GM12878 (cell line): ENCODE results near the gene CREB3L4. TPM values are rescaled to one million over a fixed set of nuclear protein-coding genes. Genes with fewer than 3 reads are reported as not detected.

ENCODE experiments used
- ASH2L ChIP-seq: fragments of 300-600, 200-600 bp; sonication (generic); IDR thresholded peaks from 2 replicates; pipeline ENCODE4 v1.6.1; 2017; ENCODE audit warnings: low read depth, mild to moderate bottlenecking, borderline replicate concordance
- CEBPB ChIP-seq, 2 experiments: fragments of 150-350 bp in 1 of 2; IDR thresholded peaks; 2 replicates each; pipeline ENCODE4 v1.6.1; 2012 to 2014; ENCODE audit warnings: low read depth in 2 of 2, low read length in 2 of 2, borderline replicate concordance in 1 of 2, inconsistent platforms in 1 of 2
- CHD2 ChIP-seq: IDR thresholded peaks from 2 replicates; pipeline ENCODE4 v1.6.1; 2011; ENCODE audit warnings: low read depth, low read length, improper control_type of control experiment, borderline replicate concordance
- EP300 ChIP-seq, 2 experiments: fragments of 150-350 bp in 1 of 2; IDR thresholded peaks; 2 replicates each; pipeline ENCODE4 v1.6.1; 2011 to 2012; ENCODE audit warnings: low read depth in 2 of 2, low read length in 2 of 2, borderline replicate concordance in 1 of 2, improper control_type of control experiment in 1 of 2, inconsistent platforms in 1 of 2; ENCODE audit not compliant: control insufficient read depth in 1 of 2
- ETV6 ChIP-seq, 2 experiments: fragments of 450-650 bp in 1 of 2; IDR thresholded peaks in 1 of 2; conservative IDR thresholded peaks in 1 of 2; 2 replicates each; pipeline ENCODE4 v1.6.1; 2014; ENCODE audit warnings: antibody characterized with exemption in 1 of 2, borderline replicate concordance in 1 of 2, low read depth in 1 of 2, mild to moderate bottlenecking in 1 of 2, moderate library complexity in 1 of 2
- IKZF1 ChIP-seq: fragments of 450-650 bp; conservative IDR thresholded peaks from 2 replicates; pipeline ENCODE4 v1.6.1; 2017; ENCODE audit warnings: antibody characterized with exemption, mild to moderate bottlenecking
- MTA3 ChIP-seq: IDR thresholded peaks from 2 replicates; pipeline ENCODE4 v1.6.1; 2012; ENCODE audit warnings: low read length, inconsistent platforms, borderline replicate concordance
- NR2C2 ChIP-seq: IDR thresholded peaks from 2 replicates; pipeline ENCODE4 v1.6.1; 2011; ENCODE audit warnings: borderline replicate concordance, low read depth; ENCODE audit not compliant: control insufficient read depth, insufficient read length
- NRF1 ChIP-seq: conservative IDR thresholded peaks from 2 replicates; pipeline ENCODE4 v1.6.1; 2011; ENCODE audit warnings: mild to moderate bottlenecking, low read depth, low read length, improper control_type of control experiment
- PML ChIP-seq: IDR thresholded peaks from 2 replicates; pipeline ENCODE4 v1.6.1; 2012; ENCODE audit warnings: low read length, inconsistent platforms
- RAD21 ChIP-seq: IDR thresholded peaks from 2 replicates; pipeline ENCODE4 v1.6.1; 2011; ENCODE audit warnings: mild to moderate bottlenecking, low read depth, low read length, moderate library complexity; ENCODE audit not compliant: insufficient read depth
- RAD51 ChIP-seq: fragments of 450-650 bp; IDR thresholded peaks from 2 replicates; pipeline ENCODE4 v1.6.1; 2016; ENCODE audit warnings: moderate library complexity, mild to moderate bottlenecking, inconsistent platforms
- RBBP5 ChIP-seq: fragments of 200-600 bp; sonication (generic); conservative IDR thresholded peaks from 2 replicates; pipeline ENCODE4 v1.6.1; 2016
- SIN3A ChIP-seq: IDR thresholded peaks from 2 replicates; pipeline ENCODE4 v1.6.1; 2012; ENCODE audit warnings: low read depth, low read length, improper control_type of control experiment
- SMC3 ChIP-seq: IDR thresholded peaks from 2 replicates; pipeline ENCODE4 v1.6.1; 2011; ENCODE audit warnings: low read length, improper control_type of control experiment, borderline replicate concordance
- SREBF1 ChIP-seq: IDR thresholded peaks from 2 replicates; pipeline ENCODE4 v1.6.1; 2012; ENCODE audit warnings: mild to moderate bottlenecking, low read length
- SUZ12 ChIP-seq: fragments of 200-600 bp; sonication (generic); IDR thresholded peaks from one replicate; pipeline ENCODE4 v1.6.1; 2018; ENCODE audit warnings: antibody characterized with exemption, mild to moderate bottlenecking; ENCODE audit not compliant: unreplicated experiment
- ZNF274 ChIP-seq: IDR thresholded peaks from one replicate; pipeline ENCODE4 v1.8.0; 2011; ENCODE audit not compliant: insufficient read length, insufficient read depth
- polyA plus RNA-seq, 11 experiments: library from polyadenylated mRNA; depleted of rRNA in 4 of 11; unstranded in 6 of 11; stranded (reverse) in 5 of 11; fragments of >200 nt; fragmentation: Nextera tagmentation in 4 of 11; fragmentation: Illumina TruSeq in 1 of 11; extraction: Ambion mirVana in 4 of 11; extraction: Trizol in 1 of 11; gene quantifications; 1 replicate in 1 of 11; 2 replicates in 10 of 11; pipeline versions ENCODE4 v1.2.1 to v1.2.3, GENCODE V29; 2011 to 2016; ENCODE audit warnings: inconsistent platforms in 2 of 11, missing spikeins in 2 of 11, low read depth in 1 of 11
- total RNA-seq, 4 experiments: library from RNA; depleted of rRNA in 3 of 4; stranded (reverse); fragments of >200 nt in 3 of 4; fragmentation: Illumina TruSeq in 1 of 4; extraction: Trizol in 1 of 4; gene quantifications; 2 replicates each; pipeline versions ENCODE4 v1.2.1 to v1.2.3, GENCODE V29; 2013 to 2021
- TF ChIP-seq, protein P1 (sequence below): IDR thresholded peaks from 2 replicates; pipeline ENCODE4 v1.6.1; 2011; ENCODE audit warnings: borderline replicate concordance, low read depth, mild to moderate bottlenecking, moderate library complexity, mixed read lengths, low read length; ENCODE audit not compliant: insufficient read depth; ENCODE audit errors: extremely low read length
- TF ChIP-seq, protein P2 (sequence below): fragments of 450-650 bp; formaldehyde crosslinking; IDR thresholded peaks from 2 replicates; pipeline ENCODE4 v1.4.0; 2020; ENCODE audit warnings: mild to moderate bottlenecking, moderate library complexity
- TF ChIP-seq, protein P3 (sequence below): fragments of 450-650 bp; IDR thresholded peaks from 2 replicates; pipeline ENCODE4 v1.6.1; 2018; ENCODE audit warnings: borderline replicate concordance, mild to moderate bottlenecking; ENCODE audit not compliant: partially characterized antibody
- TF ChIP-seq, protein P4 (sequence below): IDR thresholded peaks from 2 replicates; pipeline ENCODE4 v1.6.1; 2011; ENCODE audit warnings: low read depth, mild to moderate bottlenecking, low read length, moderate library complexity, borderline replicate concordance; ENCODE audit errors: extremely low read depth

CREB3L4 gene
- total and polyA plus RNA-seq, 10 of the 15 experiments (the other 5 are each of a cell fraction or from before 2014, with no cell fraction given), result 9.7 to 14.0 (median 12.1) TPM

DNA sequence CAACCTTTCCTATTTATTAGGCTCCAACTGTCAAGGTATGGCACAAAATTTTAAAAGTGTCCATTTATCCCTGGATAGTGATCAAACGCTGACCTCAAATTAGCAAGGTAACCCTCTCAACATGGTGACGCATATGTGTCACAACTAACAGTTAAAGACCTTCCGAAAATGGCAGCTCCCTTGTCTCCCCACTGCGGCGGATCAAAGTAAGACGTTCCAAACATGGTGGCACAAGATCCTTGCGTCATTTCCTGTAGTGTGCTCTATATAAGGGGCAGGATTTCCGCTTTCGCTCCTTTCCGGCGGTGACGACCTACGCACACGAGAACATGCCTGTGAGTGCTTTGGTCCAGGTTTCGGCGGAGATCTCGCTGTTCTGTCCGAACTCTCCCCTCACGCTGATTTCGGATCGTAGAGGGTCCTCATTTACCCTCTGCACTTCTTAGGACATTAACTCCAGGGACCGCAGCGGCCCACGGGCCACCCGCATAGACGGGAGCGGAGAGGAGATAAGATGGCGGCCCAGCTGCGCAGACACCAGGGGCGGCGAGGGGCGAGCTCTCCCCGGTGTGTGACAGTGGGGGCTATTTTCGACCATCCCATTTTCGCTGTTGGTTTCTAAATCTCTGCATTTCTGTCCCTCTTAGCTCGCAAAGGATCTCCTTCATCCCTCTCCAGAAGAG is 22.9 kb downstream of the CREB3L4 start, which contains the start of gene RPS27 (continued):
- TF ChIP-seq SREBF1 (0 out of 2 replicates have a peak, but pooled peaks have one; percentile 13), CHD2 (peak; percentile 50; the same call in 1 of the 2 replicates), MTA3 (peak; percentile 93; the same call in 1 of the 2 replicates), RBBP5 (no peak), CEBPB (IDR thresholded peaks at IDR 0.05; ENCODE audit: borderline replicate concordance in 1 of 2, low read depth in 2 of 2, low read length in 2 of 2) (no peak), SUZ12 (no peak), ZNF274 (no peak), NR2C2 (no peak), ASH2L (no peak), RAD21 (no peak), SIN3A (no peak), IKZF1 (peak; percentile 86), SMC3 (no peak), NRF1 (no peak), PML (peak; percentile 100), ETV6 (conservative IDR thresholded peaks at IDR 0.05 in 1 of 2, IDR thresholded peaks at IDR 0.05 in 1 of 2; ENCODE audit: borderline replicate concordance in 1 of 2, low read depth in 1 of 2) (0 out of 4 replicates have a peak, but pooled peaks of 1 of the 2 experiments have one; percentile 29), RAD51 (peak; percentile 33), EP300 (IDR thresholded peaks at IDR 0.05; ENCODE audit: borderline replicate concordance in 1 of 2, control insufficient read depth in 1 of 2, low read depth in 2 of 2, low read length in 2 of 2) (no peak)
- TF ChIP-seq, protein P1, sequence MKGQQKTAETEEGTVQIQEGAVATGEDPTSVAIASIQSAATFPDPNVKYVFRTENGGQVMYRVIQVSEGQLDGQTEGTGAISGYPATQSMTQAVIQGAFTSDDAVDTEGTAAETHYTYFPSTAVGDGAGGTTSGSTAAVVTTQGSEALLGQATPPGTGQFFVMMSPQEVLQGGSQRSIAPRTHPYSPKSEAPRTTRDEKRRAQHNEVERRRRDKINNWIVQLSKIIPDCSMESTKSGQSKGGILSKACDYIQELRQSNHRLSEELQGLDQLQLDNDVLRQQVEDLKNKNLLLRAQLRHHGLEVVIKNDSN, result no peak
- TF ChIP-seq, protein P2, sequence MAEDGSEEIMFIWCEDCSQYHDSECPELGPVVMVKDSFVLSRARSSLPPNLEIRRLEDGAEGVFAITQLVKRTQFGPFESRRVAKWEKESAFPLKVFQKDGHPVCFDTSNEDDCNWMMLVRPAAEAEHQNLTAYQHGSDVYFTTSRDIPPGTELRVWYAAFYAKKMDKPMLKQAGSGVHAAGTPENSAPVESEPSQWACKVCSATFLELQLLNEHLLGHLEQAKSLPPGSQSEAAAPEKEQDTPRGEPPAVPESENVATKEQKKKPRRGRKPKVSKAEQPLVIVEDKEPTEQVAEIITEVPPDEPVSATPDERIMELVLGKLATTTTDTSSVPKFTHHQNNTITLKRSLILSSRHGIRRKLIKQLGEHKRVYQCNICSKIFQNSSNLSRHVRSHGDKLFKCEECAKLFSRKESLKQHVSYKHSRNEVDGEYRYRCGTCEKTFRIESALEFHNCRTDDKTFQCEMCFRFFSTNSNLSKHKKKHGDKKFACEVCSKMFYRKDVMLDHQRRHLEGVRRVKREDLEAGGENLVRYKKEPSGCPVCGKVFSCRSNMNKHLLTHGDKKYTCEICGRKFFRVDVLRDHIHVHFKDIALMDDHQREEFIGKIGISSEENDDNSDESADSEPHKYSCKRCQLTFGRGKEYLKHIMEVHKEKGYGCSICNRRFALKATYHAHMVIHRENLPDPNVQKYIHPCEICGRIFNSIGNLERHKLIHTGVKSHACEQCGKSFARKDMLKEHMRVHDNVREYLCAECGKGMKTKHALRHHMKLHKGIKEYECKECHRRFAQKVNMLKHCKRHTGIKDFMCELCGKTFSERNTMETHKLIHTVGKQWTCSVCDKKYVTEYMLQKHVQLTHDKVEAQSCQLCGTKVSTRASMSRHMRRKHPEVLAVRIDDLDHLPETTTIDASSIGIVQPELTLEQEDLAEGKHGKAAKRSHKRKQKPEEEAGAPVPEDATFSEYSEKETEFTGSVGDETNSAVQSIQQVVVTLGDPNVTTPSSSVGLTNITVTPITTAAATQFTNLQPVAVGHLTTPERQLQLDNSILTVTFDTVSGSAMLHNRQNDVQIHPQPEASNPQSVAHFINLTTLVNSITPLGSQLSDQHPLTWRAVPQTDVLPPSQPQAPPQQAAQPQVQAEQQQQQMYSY (CRISPR knock-in tag), result no peak
- TF ChIP-seq, protein P3, sequence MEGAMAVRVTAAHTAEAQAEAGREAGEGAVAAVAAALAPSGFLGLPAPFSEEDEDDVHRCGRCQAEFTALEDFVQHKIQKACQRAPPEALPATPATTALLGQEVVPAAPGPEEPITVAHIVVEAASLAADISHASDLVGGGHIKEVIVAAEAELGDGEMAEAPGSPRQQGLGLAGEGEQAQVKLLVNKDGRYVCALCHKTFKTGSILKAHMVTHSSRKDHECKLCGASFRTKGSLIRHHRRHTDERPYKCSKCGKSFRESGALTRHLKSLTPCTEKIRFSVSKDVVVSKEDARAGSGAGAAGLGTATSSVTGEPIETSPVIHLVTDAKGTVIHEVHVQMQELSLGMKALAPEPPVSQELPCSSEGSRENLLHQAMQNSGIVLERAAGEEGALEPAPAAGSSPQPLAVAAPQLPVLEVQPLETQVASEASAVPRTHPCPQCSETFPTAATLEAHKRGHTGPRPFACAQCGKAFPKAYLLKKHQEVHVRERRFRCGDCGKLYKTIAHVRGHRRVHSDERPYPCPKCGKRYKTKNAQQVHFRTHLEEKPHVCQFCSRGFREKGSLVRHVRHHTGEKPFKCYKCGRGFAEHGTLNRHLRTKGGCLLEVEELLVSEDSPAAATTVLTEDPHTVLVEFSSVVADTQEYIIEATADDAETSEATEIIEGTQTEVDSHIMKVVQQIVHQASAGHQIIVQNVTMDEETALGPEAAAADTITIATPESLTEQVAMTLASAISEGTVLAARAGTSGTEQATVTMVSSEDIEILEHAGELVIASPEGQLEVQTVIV, result peak; percentile 91
- TF ChIP-seq, protein P4, sequence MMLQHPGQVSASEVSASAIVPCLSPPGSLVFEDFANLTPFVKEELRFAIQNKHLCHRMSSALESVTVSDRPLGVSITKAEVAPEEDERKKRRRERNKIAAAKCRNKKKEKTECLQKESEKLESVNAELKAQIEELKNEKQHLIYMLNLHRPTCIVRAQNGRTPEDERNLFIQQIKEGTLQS, result no peak
